ENCODE measurements around the gene GEMIN8.

GEMIN8 gene

DNA sequence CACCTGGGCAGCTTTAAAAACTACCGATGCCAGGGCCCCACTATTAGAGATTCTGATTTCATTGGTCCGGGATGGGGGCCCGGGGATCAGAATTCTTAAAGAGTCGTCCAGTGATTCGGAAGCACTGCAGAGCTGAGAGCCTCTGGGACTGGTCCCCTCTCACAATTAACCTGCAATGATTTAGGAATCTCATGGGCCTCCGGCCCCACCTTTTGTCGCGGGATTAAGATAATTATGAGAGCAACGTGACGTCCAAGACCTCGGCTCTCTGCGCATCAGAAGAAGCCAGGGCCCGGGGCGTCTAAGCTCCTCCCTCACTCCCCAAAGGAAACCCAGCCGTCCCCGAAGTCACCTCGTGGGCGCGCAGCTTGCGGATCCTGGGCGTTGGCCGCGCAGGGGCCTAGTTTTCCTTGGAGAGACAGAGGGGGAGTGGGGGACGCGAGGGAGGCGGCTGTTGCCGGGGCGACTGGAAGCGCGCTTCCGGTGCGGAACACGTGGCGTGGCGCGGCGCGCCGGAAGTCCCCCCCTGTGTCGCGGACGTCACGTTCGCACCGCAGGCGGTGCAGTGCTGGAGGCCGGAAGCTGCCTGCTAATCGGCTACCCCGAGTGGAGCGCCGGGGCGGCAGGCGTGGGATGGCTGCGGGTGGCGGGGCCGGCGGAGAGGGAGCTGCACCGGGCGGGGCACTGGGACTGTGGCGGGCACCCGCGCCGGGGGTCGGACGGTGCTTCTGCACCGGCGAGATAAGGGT lies at the start of gene GEMIN8:
GEMIN8 (minus strand) TSS at position 468 of the 749 bp plus-strand sequence. CDS start 8,414 bp downstream, outside the sequence.
- DNase-seq (ENCODE audit: low read depth in 1 of 2, low spot score in 1 of 2) = peak; percentile 66 to 76

GRCh38 chrX:14076639-14077038 lies 46.9 kb upstream of the GEMIN8 start:
- no peak for DNase-seq (ENCODE audit: low read depth in 1 of 2, low spot score in 1 of 2)

- no peak for DNase-seq (ENCODE audit: low read depth in 1 of 2, low spot score in 1 of 2)
These were observed 43.9 kb upstream of the GEMIN8 start for GRCh38 chrX:14073556-14073955.

- no peak for DNase-seq (ENCODE audit: low read depth in 1 of 2, low spot score in 1 of 2)
These were observed 43.4 kb upstream of the GEMIN8 start for GRCh38 chrX:14073071-14073470.

- no peak for DNase-seq (ENCODE audit: low read depth in 1 of 2, low spot score in 1 of 2)
These were observed 36.1 kb upstream of the GEMIN8 start for GRCh38 chrX:14065800-14066199.

DNA sequence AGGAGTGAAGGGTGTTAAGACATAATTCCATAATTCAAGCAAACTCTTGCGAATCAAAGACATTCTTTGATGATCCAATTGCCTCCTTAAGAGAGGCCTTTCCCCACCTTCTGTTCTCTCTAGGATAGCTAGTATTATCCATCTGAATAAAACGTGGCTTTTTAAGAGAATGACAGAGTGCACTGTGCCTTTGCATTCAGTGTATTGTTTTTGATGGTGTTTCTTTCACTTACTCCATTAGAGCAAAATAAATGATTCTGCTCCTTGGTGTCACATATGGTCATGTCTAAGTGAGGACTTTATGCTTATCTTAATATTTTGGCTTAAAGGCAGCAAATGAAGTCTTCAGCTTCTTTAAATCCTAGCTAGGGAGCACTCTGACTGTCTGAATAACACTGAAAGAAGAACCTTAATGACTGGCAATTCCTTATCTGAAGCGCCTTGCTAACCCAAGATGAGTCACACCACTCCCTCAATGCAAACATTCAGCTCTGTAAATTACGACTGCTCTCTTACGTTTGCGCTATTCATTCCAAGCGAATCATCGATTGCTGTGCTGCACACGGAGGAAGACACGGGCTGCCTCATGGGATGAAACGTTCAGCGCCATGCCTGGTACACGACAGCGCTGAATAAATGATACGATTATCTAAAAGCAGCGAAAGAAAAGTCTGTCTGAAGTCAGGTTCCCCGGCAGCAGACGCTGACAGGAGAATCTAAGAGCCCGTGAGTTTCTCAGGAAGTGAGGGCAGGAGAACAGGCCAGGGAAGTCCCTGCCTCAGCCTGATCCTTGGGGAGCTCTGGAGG lies 35.1 kb upstream of the GEMIN8 start:
- DNase-seq (ENCODE audit: low read depth in 1 of 2, low spot score in 1 of 2) = no peak

GRCh38 chrX:14062524-14062923 lies 32.8 kb upstream of the GEMIN8 start:
- no peak for DNase-seq (ENCODE audit: low read depth in 1 of 2, low spot score in 1 of 2)

GRCh38 chrX:14056206-14056605 lies 26.5 kb upstream of the GEMIN8 start:
- DNase-seq (ENCODE audit: low read depth in 1 of 2, low spot score in 1 of 2) = no peak

DNA sequence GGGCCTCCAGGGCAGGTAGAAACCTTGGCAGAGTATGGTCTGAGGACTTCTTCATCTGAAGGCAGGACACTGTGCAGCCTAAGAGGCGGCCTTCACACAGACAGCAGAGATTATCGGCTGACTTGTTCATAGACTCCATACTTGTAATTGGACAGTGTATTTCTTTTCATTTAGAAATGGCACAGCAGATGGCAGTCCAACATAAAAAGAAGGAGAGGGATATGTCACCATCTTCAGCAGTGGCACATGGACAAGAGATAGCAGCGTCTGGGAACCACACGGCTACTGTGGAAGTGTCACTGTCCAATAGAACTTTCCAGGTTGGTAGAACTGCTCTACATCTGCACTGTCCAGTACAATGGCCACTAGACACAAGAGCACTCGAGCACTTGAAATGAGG lies 21.7 kb upstream of the GEMIN8 start:
- DNase-seq (ENCODE audit: low read depth in 1 of 2, low spot score in 1 of 2) = no peak

GRCh38 chrX:14050709-14051108 lies 21.0 kb upstream of the GEMIN8 start:
- no peak for DNase-seq (ENCODE audit: low read depth in 1 of 2, low spot score in 1 of 2)

DNA sequence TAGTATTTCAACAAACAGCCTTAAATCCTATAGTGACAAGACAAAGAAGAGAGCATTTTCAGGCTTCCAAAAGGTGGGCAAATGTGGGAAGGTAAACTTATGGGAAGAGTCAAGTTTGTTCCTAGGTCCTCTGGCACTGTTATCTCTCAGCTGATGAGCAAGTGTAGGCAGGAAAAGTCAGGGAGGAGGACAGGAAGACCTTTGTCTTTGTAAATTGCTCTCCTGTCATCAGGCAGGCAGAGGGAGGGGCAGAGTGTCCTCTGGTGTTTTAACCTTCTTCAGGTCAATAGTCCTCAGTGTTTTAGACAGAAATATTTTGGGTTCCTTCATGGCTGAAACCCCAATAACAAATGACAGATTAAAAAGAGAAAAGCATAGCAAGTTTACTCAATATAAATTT lies 13.5 kb upstream of the GEMIN8 start:
- DNase-seq (ENCODE audit: low read depth in 1 of 2, low spot score in 1 of 2) = no peak

DNA sequence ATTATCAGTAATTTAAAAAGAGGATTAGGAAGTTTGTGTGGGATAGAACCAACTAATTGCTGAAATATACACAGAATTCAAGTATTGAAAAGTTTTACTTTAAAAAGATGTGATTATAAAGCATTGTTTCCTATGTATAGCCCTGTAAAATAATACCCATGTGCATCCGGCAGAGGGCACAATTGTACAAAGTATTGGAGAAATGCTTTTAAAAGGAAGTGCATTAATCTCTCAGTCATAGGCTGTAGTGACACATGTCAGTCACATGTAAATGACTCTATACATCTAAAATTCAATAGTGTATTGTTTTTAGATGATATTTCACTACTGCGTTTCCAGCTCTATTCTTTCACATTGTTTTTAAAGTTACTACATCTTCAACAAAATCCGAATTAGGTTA lies 9.7 kb upstream of the GEMIN8 start:
- DNase-seq (ENCODE audit: low read depth in 1 of 2, low spot score in 1 of 2) = peak in 1 of 2 donors; percentile 4

- DNase-seq (ENCODE audit: low read depth in 1 of 2, low spot score in 1 of 2) = no peak
These were observed 8.8 kb upstream of the GEMIN8 start for GRCh38 chrX:14038375-14039085.

- no peak for DNase-seq (ENCODE audit: low read depth in 1 of 2, low spot score in 1 of 2)
These were observed 2.7 kb upstream of the GEMIN8 start for GRCh38 chrX:14032406-14032805.

DNA sequence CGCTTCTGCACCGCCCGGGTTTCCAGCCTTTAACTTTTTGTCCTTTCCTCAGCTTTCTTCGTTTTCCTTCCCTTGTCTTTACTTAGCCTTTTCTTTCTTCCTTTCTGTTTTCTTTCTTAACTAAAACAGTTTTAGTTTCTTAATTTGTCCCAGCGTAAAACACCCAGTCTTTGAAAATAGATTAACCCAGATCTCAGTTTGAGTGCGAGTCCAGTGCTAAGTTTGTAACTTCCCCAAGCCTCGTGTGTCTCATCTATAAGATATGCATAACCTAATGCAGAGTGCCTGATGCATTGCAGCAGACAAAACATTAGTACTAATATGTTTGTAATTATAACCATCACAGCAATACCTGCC lies 460 bp upstream of the GEMIN8 start:
- no peak for DNase-seq (ENCODE audit: low read depth in 1 of 2, low spot score in 1 of 2)

DNA sequence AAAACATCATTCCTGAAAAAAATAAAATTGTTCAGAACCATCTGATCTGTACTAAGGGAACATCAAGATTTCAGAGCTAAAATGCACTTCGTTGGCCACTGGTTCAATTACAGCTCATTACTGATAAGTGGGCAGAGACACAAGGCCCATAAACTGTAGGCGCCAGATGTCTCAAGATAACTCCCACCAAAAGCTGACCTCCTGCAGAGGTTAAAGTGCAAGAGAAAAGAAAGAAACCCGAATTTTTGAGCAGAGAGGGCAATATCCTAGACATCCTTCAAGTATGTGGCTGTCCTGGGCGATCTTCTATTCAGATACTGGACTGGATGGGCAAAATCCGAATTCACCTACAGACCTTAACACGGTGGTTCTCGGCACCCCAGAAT lies 660 bp downstream of the GEMIN8 start:
- DNase-seq (ENCODE audit: low read depth in 1 of 2, low spot score in 1 of 2) = no peak

GRCh38 chrX:14028473-14028872 lies 1.2 kb downstream of the GEMIN8 start:
- no peak for DNase-seq (ENCODE audit: low read depth in 1 of 2, low spot score in 1 of 2)

DNA sequence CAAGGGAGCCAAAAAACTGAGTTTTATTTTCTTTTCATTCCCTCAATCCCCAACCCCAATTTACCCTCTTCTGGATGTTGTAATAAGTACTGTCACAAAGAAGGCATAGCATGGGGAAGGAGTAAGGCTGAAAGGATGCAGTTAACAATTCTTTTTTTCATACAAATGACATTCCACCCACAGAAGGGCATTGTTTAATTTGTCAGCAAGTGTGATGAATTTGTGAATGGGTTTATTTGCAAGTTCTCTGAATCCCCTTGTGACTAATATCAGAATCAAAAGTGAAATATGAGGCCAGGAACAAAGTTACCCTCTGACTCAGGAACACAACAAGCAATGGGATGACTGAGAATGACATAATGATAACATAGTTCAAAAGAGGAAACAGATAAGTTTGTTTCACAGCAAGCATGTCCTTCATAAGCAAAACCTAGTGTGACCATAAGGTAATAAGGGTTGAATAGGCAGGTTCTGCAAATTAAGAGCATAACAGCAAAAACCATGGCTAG lies 2.1 kb downstream of the GEMIN8 start:
- no peak for DNase-seq (ENCODE audit: low read depth in 1 of 2, low spot score in 1 of 2)

DNA sequence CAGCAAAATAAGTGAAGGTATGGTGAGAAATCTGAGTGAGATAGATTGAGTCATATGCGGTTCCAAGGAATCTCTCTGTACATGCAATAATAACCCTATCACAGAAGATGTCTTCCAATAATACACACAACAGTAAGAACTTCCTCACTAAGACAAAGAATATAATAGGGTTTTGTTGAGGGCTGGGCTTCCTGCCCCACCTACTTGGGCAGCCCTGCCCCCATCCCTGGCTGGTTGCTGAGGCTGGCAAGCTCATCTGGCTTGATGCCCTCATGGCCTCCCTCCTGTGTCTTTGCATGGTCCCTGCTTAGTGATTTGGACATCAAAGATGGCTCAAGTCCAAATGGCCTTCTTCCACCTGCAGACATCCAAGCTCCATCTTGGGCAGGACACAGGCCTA lies 2.7 kb downstream of the GEMIN8 start:
- DNase-seq (ENCODE audit: low read depth in 1 of 2, low spot score in 1 of 2) = no peak

GRCh38 chrX:14026121-14026520 lies 3.6 kb downstream of the GEMIN8 start:
- no peak for DNase-seq (ENCODE audit: low read depth in 1 of 2, low spot score in 1 of 2)

GRCh38 chrX:14022019-14022418 lies 7.7 kb downstream of the GEMIN8 start:
- DNase-seq (ENCODE audit: low read depth in 1 of 2, low spot score in 1 of 2) = no peak

DNA sequence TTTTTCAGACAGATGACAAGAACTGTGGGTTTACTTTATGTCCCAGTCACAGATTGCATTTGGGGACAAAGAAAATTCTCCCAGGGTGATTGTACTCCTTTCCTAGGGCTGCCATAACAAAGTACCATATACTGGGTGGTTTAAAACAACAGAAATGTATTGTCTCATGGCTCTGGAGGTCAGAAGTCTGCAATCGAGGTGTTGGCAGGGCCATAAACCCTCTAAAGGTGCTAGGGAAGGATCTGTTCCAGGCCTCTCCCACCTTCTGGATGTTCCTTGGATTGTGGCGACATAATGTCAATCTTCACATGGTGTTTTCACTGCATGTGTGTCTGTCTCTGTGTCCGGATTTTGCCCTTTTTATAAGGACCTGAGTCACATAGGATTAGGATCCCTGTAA lies 12.3 kb downstream of the GEMIN8 start:
- no peak for DNase-seq (ENCODE audit: low read depth in 1 of 2, low spot score in 1 of 2)

Data from stimulated activated CD4-positive, alpha-beta T cell treated with anti-CD3 and anti-CD28 coated beads, Interleukin-15, amount 100 ng/mL, for 1 hour (primary cell).